Brain microvascular endothelial cell (primary cell): ENCODE data around the gene ALAD.
A peak's percentile ranks its signal among the peaks of the same experiment; 100 is the strongest.
"Not testable (repeated sequence)": the region's sequence is repeated elsewhere in the genome, so short reads cannot be mapped to it uniquely, and the experiment has no call there.

Experiments
- DNase-seq: peaks from one replicate; pipeline ENCODE4 v3.0.0-alpha.2; 2020
- H3K27ac ChIP-seq: fragments of 250-450 bp; sonication (Bioruptor Pico); 2 replicates; pipeline ENCODE4 v1.5.1; 2020; ENCODE audit warnings: mild to moderate bottlenecking, moderate library complexity
- H3K27me3 ChIP-seq: fragments of 250-450 bp; sonication (Bioruptor Pico); replicated peaks from 2 replicates; pipeline ENCODE4 v1.5.1; 2020; ENCODE audit warnings: mild to moderate bottlenecking
- H3K36me3 ChIP-seq: fragments of 250-450 bp; sonication (Bioruptor Pico); replicated peaks from 2 replicates; pipeline ENCODE4 v1.5.1; 2020; ENCODE audit warnings: mild to moderate bottlenecking
- H3K4me3 ChIP-seq: 2 replicates; pipeline ENCODE4 v1.5.1; 2011; ENCODE audit warnings: low read depth, mild to moderate bottlenecking, control low read depth, low read length, moderate library complexity
- CTCF ChIP-seq: IDR thresholded peaks from 2 replicates; pipeline ENCODE4 v1.5.1; 2011; ENCODE audit warnings: low read depth, mild to moderate bottlenecking, moderate library complexity, low read length, control low read depth, inconsistent platforms; ENCODE audit errors: missing control alignments
- in situ Hi-C: cut with HindIII; loops from 2 replicates; pipeline ENCODE4 v1.10.0; 2017; ENCODE audit warnings: low sequenced_read_pairs, low pct_ligation_motif_present

Gene ALAD

GRCh38 chr9:113406873-113407511, 5.9 kb upstream of the ALAD start:
- H3K27me3 ChIP-seq, in situ Hi-C loops, H3K4me3 ChIP-seq, H3K27ac ChIP-seq: not testable (repeated sequence)
- peak; percentile 75 for DNase-seq
- H3K36me3 ChIP-seq: peaks cover 13% of the 10 kb centered on the region
- TF ChIP-seq CTCF: peak; percentile 87

- H3K27me3 ChIP-seq, in situ Hi-C loops, H3K27ac ChIP-seq, DNase-seq, H3K4me3 ChIP-seq: not testable (repeated sequence)
- peaks cover 13% of the 10 kb centered on the region for H3K36me3 ChIP-seq
These were observed 5.3 kb upstream of the ALAD start for GRCh38 chr9:113406353-113406752.

GRCh38 chr9:113403646-113404045, 2.6 kb upstream of the ALAD start:
- DNase-seq: no peak
- Histone ChIP-seq H3K27me3 (no peaks in the 10 kb centered on the region), H3K4me3 (no peak overlapping the region), H3K36me3 (peaks cover 11% of the 10 kb centered on the region), H3K27ac (no peak overlapping the region)
- TF ChIP-seq CTCF: no peak
- in situ Hi-C loops: no loop called here

- no peak for DNase-seq
- Histone ChIP-seq H3K36me3 (no peaks in the 10 kb centered on the region), H3K4me3 (no peak overlapping the region), H3K27ac (no peak overlapping the region), H3K27me3 (no peaks in the 10 kb centered on the region)
- in situ Hi-C loops: no loop called here
- no peak for TF ChIP-seq CTCF
These were observed 1.4 kb downstream of the ALAD start for GRCh38 chr9:113399646-113400200.

- TF ChIP-seq CTCF: no peak
- Histone ChIP-seq H3K4me3 (no peak overlapping the region), H3K27me3 (no peaks in the 10 kb centered on the region), H3K27ac (no peak overlapping the region), H3K36me3 (no peaks in the 10 kb centered on the region)
- DNase-seq: no peak
- in situ Hi-C loops: no loop called here
These were observed 2.3 kb downstream of the ALAD start for GRCh38 chr9:113398796-113399195.

GRCh38 chr9:113397203-113397631, 3.9 kb downstream of the ALAD start:
- no peaks in the 10 kb centered on the region for H3K36me3 ChIP-seq
- H3K27me3 ChIP-seq: no peaks in the 10 kb centered on the region
- in situ Hi-C loops: no loop called here
- DNase-seq: no peak
- H3K27ac ChIP-seq: no peak overlapping the region
- no peak for TF ChIP-seq CTCF
- H3K4me3 ChIP-seq: no peak overlapping the region
